DOHH2 (cell line): Measurements from ENCODE around the gene DHX38.

Source experiments
- CTCF ChIP-seq: fragments of 200-600 bp; sonication (generic); IDR thresholded peaks from one replicate; pipeline ENCODE4 v1.5.1; 2014; ENCODE audit warnings: antibody characterized with exemption, mild to moderate bottlenecking, low read depth, low read length; ENCODE audit not compliant: poor library complexity, severe bottlenecking
- EZH2phosphoT487 ChIP-seq: fragments of 200-600 bp; sonication (generic); IDR thresholded peaks from 2 replicates; pipeline ENCODE4 v1.6.1; 2017; ENCODE audit warnings: borderline replicate concordance, mild to moderate bottlenecking, antibody characterized with exemption, low read length, moderate library complexity, mixed read lengths

- TF ChIP-seq CTCF (no peak), EZH2phosphoT487 (no peak)
These were observed 33.2 kb upstream of the DHX38 start for GRCh38 chr16:72060405-72060804.
